Measurements from ENCODE around the gene SIGLEC8.

SIGLEC8 gene

GRCh38 chr19:51457351-51458013, 772 bp downstream of the SIGLEC8 start:
- H4K20me1 ChIP-seq (ENCODE audit: insufficient read depth, low read length, poor library complexity, severe bottlenecking): no peaks in the 10 kb centered on the region
- no peaks in the 10 kb centered on the region for H3K27me3 ChIP-seq (ENCODE audit: insufficient read depth, low read length, poor library complexity, severe bottlenecking)

GRCh38 chr19:51456541-51457290, 1.5 kb downstream of the SIGLEC8 start:
- Histone ChIP-seq H3K9me2 (replicated peaks; ENCODE audit: low read depth, low read length) (no peaks in the 10 kb centered on the region), H4K20me1 (ENCODE audit: insufficient read depth, low read length, poor library complexity, severe bottlenecking) (no peaks in the 10 kb centered on the region), H3K79me2 (ENCODE audit: insufficient read depth, low read length) (no peaks in the 10 kb centered on the region), H3K27me3 (ENCODE audit: insufficient read depth, low read length, poor library complexity, severe bottlenecking) (no peaks in the 10 kb centered on the region), H3K4me3 (ENCODE audit: low read length, poor library complexity, severe bottlenecking) (no peak overlapping the region), H3K9me3 (ENCODE audit: insufficient read depth, low read depth, low read length) (no peaks in the 10 kb centered on the region), H3F3A (ENCODE audit: low read depth) (peaks cover 4% of the 10 kb centered on the region; the same call in 1 of the 2 replicates), H3K36me3 (ENCODE audit: insufficient read depth, low read length) (no peaks in the 10 kb centered on the region), H3K4me1 (ENCODE audit: insufficient read depth, low read length, poor library complexity, severe bottlenecking) (peaks cover 21% of the 10 kb centered on the region), H2AFZ (ENCODE audit: low read length) (no peak overlapping the region), H3K4me2 (ENCODE audit: low read depth, low read length, poor library complexity, severe bottlenecking) (no peak overlapping the region), H3K9ac (ENCODE audit: low read depth, low read length, poor library complexity, severe bottlenecking) (no peak overlapping the region)
- no peak for TF ChIP-seq CTCF (conservative IDR thresholded peaks at IDR 0.05; ENCODE audit: low read length)
- no peak for TF ChIP-seq EZH2phosphoT487 (IDR thresholded peaks at IDR 0.05; ENCODE audit: borderline replicate concordance)

More at GRCh38 chr19:51457351-51458013, 772 bp downstream of the SIGLEC8 start:
- no peak overlapping the region for H3K4me3 ChIP-seq (ENCODE audit: low read length, poor library complexity, severe bottlenecking)
- no peak overlapping the region for H2AFZ ChIP-seq (ENCODE audit: low read length)
- no peak overlapping the region for H3K4me2 ChIP-seq (ENCODE audit: low read depth, low read length, poor library complexity, severe bottlenecking)
- H3K4me1 ChIP-seq (ENCODE audit: insufficient read depth, low read length, poor library complexity, severe bottlenecking): peaks cover 29% of the 10 kb centered on the region
- H3K9me2 ChIP-seq (replicated peaks; ENCODE audit: low read depth, low read length): no peaks in the 10 kb centered on the region
- no peaks in the 10 kb centered on the region for H3K36me3 ChIP-seq (ENCODE audit: insufficient read depth, low read length)
- no peaks in the 10 kb centered on the region for H3K9me3 ChIP-seq (ENCODE audit: insufficient read depth, low read depth, low read length)
- no peaks in the 10 kb centered on the region for H3K79me2 ChIP-seq (ENCODE audit: insufficient read depth, low read length)
- peaks cover 4% of the 10 kb centered on the region; the same call in 1 of the 2 replicates for H3F3A ChIP-seq (ENCODE audit: low read depth)
- TF ChIP-seq EZH2phosphoT487 (IDR thresholded peaks at IDR 0.05; ENCODE audit: borderline replicate concordance) (no peak), CTCF (conservative IDR thresholded peaks at IDR 0.05; ENCODE audit: low read length) (no peak)
- no peak overlapping the region for H3K9ac ChIP-seq (ENCODE audit: low read depth, low read length, poor library complexity, severe bottlenecking)

GRCh38 chr19:51450730-51451307, 7.4 kb downstream of the SIGLEC8 start:
- Histone ChIP-seq H3K4me3 (ENCODE audit: low read length, poor library complexity, severe bottlenecking) (no peak overlapping the region), H2AFZ (ENCODE audit: low read length) (no peak overlapping the region), H3K4me1 (ENCODE audit: insufficient read depth, low read length, poor library complexity, severe bottlenecking) (peaks cover 11% of the 10 kb centered on the region), H3K79me2 (ENCODE audit: insufficient read depth, low read length) (no peaks in the 10 kb centered on the region), H3K36me3 (ENCODE audit: insufficient read depth, low read length) (no peaks in the 10 kb centered on the region), H3K9me2 (replicated peaks; ENCODE audit: low read depth, low read length) (no peaks in the 10 kb centered on the region), H3F3A (ENCODE audit: low read depth) (no peaks in the 10 kb centered on the region), H3K4me2 (ENCODE audit: low read depth, low read length, poor library complexity, severe bottlenecking) (no peak overlapping the region), H3K9ac (ENCODE audit: low read depth, low read length, poor library complexity, severe bottlenecking) (no peak overlapping the region), H3K9me3 (ENCODE audit: insufficient read depth, low read depth, low read length) (no peaks in the 10 kb centered on the region), H3K27me3 (ENCODE audit: insufficient read depth, low read length, poor library complexity, severe bottlenecking) (no peaks in the 10 kb centered on the region), H4K20me1 (ENCODE audit: insufficient read depth, low read length, poor library complexity, severe bottlenecking) (no peaks in the 10 kb centered on the region)
- TF ChIP-seq CTCF (conservative IDR thresholded peaks at IDR 0.05; ENCODE audit: low read length) (no peak), EZH2phosphoT487 (IDR thresholded peaks at IDR 0.05; ENCODE audit: borderline replicate concordance) (no peak)
